Neural cell (in vitro differentiated cells): ENCODE measurements around the gene CLDN14. TPM values are rescaled to one million over a fixed set of nuclear protein-coding genes. Genes with fewer than 3 reads are reported as not detected.

Experiments used
- H2AFZ ChIP-seq: fragments of 200-600, 300-800 bp; sonication (generic), shearing (Covaris generic); 2 replicates; pipeline ENCODE4 v1.6.0; 2014; ENCODE audit warnings: low read depth, mild to moderate bottlenecking, antibody characterized with exemption, low read length, moderate library complexity
- H3F3A ChIP-seq: fragments of 200-600 bp; shearing (Covaris generic); 2 replicates; pipeline ENCODE4 v1.6.1; 2016; ENCODE audit warnings: mild to moderate bottlenecking, moderate library complexity, mixed read lengths, antibody characterized with exemption, low read length; ENCODE audit not compliant: insufficient read depth, poor library complexity, severe bottlenecking
- H3K27ac ChIP-seq: fragments of 200-600, 300-800 bp; sonication (generic), shearing (Covaris generic); 2 replicates; pipeline ENCODE4 v1.5.1; 2014; ENCODE audit warnings: mild to moderate bottlenecking, low read length, moderate library complexity
- H3K27me3 ChIP-seq: fragments of 300-800, 200-600 bp; sonication (generic), shearing (Covaris generic); 2 replicates; pipeline ENCODE4 v1.6.0; 2014; ENCODE audit warnings: mild to moderate bottlenecking, low read depth, low read length, moderate library complexity; ENCODE audit not compliant: insufficient read depth
- H3K36me3 ChIP-seq: fragments of 300-800, 200-600 bp; sonication (generic), shearing (Covaris generic); 2 replicates; pipeline ENCODE4 v1.5.1; 2014; ENCODE audit warnings: mild to moderate bottlenecking, antibody characterized with exemption, low read length, moderate library complexity; ENCODE audit not compliant: insufficient read depth
- H3K4me2 ChIP-seq: fragments of 300-800, 200-600 bp; sonication (generic), shearing (Covaris generic); 2 replicates; pipeline ENCODE4 v1.6.0; 2014; ENCODE audit warnings: mild to moderate bottlenecking, low read length
- H3K4me3 ChIP-seq: fragments of 300-800, 200-600 bp; sonication (generic), shearing (Covaris generic); 2 replicates; pipeline ENCODE4 v1.5.1; 2014; ENCODE audit warnings: mild to moderate bottlenecking, low read length, moderate library complexity
- H3K79me2 ChIP-seq: fragments of 200-600 bp; shearing (Covaris generic); replicated peaks from 2 replicates; pipeline ENCODE4 v1.6.0; 2014; ENCODE audit warnings: mild to moderate bottlenecking, low read length, moderate library complexity; ENCODE audit not compliant: insufficient read depth
- H3K9ac ChIP-seq: fragments of 300-800, 200-600 bp; sonication (generic), shearing (Covaris generic); 2 replicates; pipeline ENCODE4 v1.6.1; 2016; ENCODE audit warnings: mild to moderate bottlenecking, low read length, mixed read lengths
- H3K9me2 ChIP-seq: fragments of 200-600 bp; shearing (Covaris generic); 2 replicates; pipeline ENCODE4 v1.6.1; 2016; ENCODE audit warnings: mild to moderate bottlenecking, low read length, mixed read lengths; ENCODE audit not compliant: insufficient read depth
- H3K9me3 ChIP-seq: fragments of 200-600, 300-800 bp; sonication (generic), shearing (Covaris generic); 2 replicates; pipeline ENCODE4 v1.6.1; 2016; ENCODE audit warnings: mild to moderate bottlenecking, mixed run types, low read length, moderate library complexity, mixed read lengths
- H4K20me1 ChIP-seq: fragments of 200-600 bp; shearing (Covaris generic); 2 replicates; pipeline ENCODE4 v1.6.1; 2016; ENCODE audit warnings: mild to moderate bottlenecking, mixed run types; ENCODE audit not compliant: insufficient read depth
- EZH2 ChIP-seq: fragments of 200-600, 300-800 bp; shearing (Covaris generic), sonication (generic); IDR thresholded peaks from 2 replicates; pipeline ENCODE4 v1.6.1; 2014; ENCODE audit warnings: antibody characterized with exemption, low read length, borderline replicate concordance, mild to moderate bottlenecking; ENCODE audit not compliant: insufficient read depth, poor library complexity, severe bottlenecking
- MXI1 ChIP-seq: fragments of 450-650 bp; conservative IDR thresholded peaks from 2 replicates; pipeline ENCODE4 v1.6.1; 2014; ENCODE audit warnings: antibody characterized with exemption, mild to moderate bottlenecking; ENCODE audit not compliant: poor library complexity, severe bottlenecking
- POLR2AphosphoS5 ChIP-seq: IDR thresholded peaks from 2 replicates; pipeline ENCODE4 v1.6.1; 2012
- RAD21 ChIP-seq: fragments of 450-650 bp; conservative IDR thresholded peaks from 2 replicates; pipeline ENCODE4 v1.6.1; 2014; ENCODE audit warnings: antibody characterized with exemption, mild to moderate bottlenecking, moderate library complexity
- REST ChIP-seq: IDR thresholded peaks from 2 replicates; pipeline ENCODE4 v1.6.1; 2012; ENCODE audit warnings: borderline replicate concordance
- SMC3 ChIP-seq: fragments of 450-650 bp; conservative IDR thresholded peaks from 2 replicates; pipeline ENCODE4 v1.6.1; 2014; ENCODE audit warnings: antibody characterized with exemption, mild to moderate bottlenecking, moderate library complexity; ENCODE audit not compliant: poor library complexity
- TAF1 ChIP-seq: IDR thresholded peaks from 2 replicates; pipeline ENCODE4 v1.6.1; 2012; ENCODE audit warnings: low read depth
- polyA plus RNA-seq: library from polyadenylated mRNA; depleted of rRNA; stranded (reverse); fragments of >200 nt; gene quantifications from 2 replicates; pipeline ENCODE4 v1.2.3, GENCODE V29; 2014
- TF ChIP-seq, protein P1 (sequence below): fragments of 450-650 bp; IDR thresholded peaks from 2 replicates; pipeline ENCODE4 v1.5.1; 2014; ENCODE audit warnings: antibody characterized with exemption, mild to moderate bottlenecking, moderate library complexity; ENCODE audit not compliant: poor library complexity, severe bottlenecking

CLDN14 gene
- polyA plus RNA-seq, 1 donor from 2014 or later = not detected

- no peaks in the 10 kb centered on the region for H3K27me3 ChIP-seq
- H2AFZ ChIP-seq = no peak overlapping the region
- H4K20me1 ChIP-seq = no peaks in the 10 kb centered on the region
- no peaks in the 10 kb centered on the region for H3K79me2 ChIP-seq
- no peak overlapping the region for H3K27ac ChIP-seq
- TF ChIP-seq SMC3 (no peak), TAF1 (no peak), EZH2 (no peak), REST (no peak)
- TF ChIP-seq, protein P1, sequence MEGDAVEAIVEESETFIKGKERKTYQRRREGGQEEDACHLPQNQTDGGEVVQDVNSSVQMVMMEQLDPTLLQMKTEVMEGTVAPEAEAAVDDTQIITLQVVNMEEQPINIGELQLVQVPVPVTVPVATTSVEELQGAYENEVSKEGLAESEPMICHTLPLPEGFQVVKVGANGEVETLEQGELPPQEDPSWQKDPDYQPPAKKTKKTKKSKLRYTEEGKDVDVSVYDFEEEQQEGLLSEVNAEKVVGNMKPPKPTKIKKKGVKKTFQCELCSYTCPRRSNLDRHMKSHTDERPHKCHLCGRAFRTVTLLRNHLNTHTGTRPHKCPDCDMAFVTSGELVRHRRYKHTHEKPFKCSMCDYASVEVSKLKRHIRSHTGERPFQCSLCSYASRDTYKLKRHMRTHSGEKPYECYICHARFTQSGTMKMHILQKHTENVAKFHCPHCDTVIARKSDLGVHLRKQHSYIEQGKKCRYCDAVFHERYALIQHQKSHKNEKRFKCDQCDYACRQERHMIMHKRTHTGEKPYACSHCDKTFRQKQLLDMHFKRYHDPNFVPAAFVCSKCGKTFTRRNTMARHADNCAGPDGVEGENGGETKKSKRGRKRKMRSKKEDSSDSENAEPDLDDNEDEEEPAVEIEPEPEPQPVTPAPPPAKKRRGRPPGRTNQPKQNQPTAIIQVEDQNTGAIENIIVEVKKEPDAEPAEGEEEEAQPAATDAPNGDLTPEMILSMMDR = no peak
- H3K9me2 ChIP-seq = no peaks in the 10 kb centered on the region
- no peaks in the 10 kb centered on the region for H3K36me3 ChIP-seq
- H3K9me3 ChIP-seq = no peaks in the 10 kb centered on the region
- no peak overlapping the region for H3K9ac ChIP-seq
- no peaks in the 10 kb centered on the region for H3F3A ChIP-seq
- H3K4me3 ChIP-seq = no peak overlapping the region
- H3K4me2 ChIP-seq = no peak overlapping the region
These were observed 5.3 kb downstream of the CLDN14 start for GRCh38 chr21:36474591-36474990.

DNA sequence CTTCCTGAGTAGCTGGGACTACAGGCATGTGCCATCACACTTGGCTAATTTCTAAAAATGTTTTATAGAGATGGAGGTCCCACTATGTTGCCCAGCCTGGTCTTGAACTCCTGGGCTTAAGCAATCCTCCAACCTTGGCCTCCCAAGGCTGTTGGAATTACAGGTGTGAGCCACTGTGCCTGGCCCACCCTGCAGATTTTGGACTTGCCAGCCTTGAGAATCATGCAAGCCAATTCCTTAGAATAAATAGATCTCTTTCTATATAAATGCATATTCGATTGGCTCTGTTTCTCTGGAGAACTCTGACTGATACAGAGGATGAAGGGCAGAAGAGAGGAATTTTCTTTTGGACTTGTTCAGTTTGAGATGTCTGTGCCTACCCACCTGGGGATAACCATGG, 6.7 kb downstream of the CLDN14 start:
- TF ChIP-seq, protein P1 = no peak
- TF ChIP-seq POLR2AphosphoS5 = no peak
- TF ChIP-seq MXI1 = no peak
- no peak for TF ChIP-seq RAD21
- no peak for TF ChIP-seq REST
- Histone ChIP-seq H3K27ac (no peak overlapping the region), H3K4me2 (no peak overlapping the region), H3K79me2 (no peaks in the 10 kb centered on the region), H4K20me1 (no peaks in the 10 kb centered on the region), H3K9ac (no peak overlapping the region), H3K9me2 (no peaks in the 10 kb centered on the region), H3K36me3 (no peaks in the 10 kb centered on the region), H3K4me3 (no peak overlapping the region), H3F3A (no peaks in the 10 kb centered on the region), H2AFZ (no peak overlapping the region), H3K27me3 (no peaks in the 10 kb centered on the region), H3K9me3 (no peaks in the 10 kb centered on the region)
